22Rv1 (cell line): ENCODE measurements around the gene ATRNL1.

ENCODE experiments used
- ZFX ChIP-seq: fragments of 450-650 bp; IDR thresholded peaks from 2 replicates; pipeline ENCODE4 v1.6.1; 2017; ENCODE audit warnings: antibody characterized with exemption, borderline replicate concordance
- TF ChIP-seq, protein P1 (sequence below): fragments of 450-650 bp; IDR thresholded peaks from 2 replicates; pipeline ENCODE4 v1.5.1; 2017; ENCODE audit warnings: mild to moderate bottlenecking

- TF ChIP-seq, protein P1, sequence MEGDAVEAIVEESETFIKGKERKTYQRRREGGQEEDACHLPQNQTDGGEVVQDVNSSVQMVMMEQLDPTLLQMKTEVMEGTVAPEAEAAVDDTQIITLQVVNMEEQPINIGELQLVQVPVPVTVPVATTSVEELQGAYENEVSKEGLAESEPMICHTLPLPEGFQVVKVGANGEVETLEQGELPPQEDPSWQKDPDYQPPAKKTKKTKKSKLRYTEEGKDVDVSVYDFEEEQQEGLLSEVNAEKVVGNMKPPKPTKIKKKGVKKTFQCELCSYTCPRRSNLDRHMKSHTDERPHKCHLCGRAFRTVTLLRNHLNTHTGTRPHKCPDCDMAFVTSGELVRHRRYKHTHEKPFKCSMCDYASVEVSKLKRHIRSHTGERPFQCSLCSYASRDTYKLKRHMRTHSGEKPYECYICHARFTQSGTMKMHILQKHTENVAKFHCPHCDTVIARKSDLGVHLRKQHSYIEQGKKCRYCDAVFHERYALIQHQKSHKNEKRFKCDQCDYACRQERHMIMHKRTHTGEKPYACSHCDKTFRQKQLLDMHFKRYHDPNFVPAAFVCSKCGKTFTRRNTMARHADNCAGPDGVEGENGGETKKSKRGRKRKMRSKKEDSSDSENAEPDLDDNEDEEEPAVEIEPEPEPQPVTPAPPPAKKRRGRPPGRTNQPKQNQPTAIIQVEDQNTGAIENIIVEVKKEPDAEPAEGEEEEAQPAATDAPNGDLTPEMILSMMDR: no peak; the same call in 1 of the 2 replicates
- TF ChIP-seq ZFX: no peak
Observed at GRCh38 chr10:115968236-115968635, 875.1 kb downstream of the ATRNL1 start.
